ENCODE measurements around the gene SDHAF3.

DNA sequence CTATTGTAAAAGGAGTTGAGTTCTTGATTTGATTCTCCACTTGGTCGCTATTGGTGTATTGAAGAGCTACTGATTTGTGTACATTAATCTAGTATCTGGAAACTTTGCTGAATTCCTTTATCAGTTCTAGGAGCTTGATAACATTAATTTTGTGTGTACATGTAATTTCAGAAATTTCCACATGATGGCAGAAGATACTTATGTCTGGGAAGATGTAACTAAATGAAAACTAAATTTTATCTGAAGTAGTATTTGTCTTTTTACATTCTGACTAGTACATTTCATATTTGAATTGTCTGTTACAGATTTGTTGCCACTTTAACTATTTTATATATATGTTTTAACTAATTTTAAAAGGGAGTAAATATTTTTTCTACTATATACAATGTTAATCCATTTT, 27.6 kb downstream of the SDHAF3 start:
- TF ChIP-seq, protein P1, sequence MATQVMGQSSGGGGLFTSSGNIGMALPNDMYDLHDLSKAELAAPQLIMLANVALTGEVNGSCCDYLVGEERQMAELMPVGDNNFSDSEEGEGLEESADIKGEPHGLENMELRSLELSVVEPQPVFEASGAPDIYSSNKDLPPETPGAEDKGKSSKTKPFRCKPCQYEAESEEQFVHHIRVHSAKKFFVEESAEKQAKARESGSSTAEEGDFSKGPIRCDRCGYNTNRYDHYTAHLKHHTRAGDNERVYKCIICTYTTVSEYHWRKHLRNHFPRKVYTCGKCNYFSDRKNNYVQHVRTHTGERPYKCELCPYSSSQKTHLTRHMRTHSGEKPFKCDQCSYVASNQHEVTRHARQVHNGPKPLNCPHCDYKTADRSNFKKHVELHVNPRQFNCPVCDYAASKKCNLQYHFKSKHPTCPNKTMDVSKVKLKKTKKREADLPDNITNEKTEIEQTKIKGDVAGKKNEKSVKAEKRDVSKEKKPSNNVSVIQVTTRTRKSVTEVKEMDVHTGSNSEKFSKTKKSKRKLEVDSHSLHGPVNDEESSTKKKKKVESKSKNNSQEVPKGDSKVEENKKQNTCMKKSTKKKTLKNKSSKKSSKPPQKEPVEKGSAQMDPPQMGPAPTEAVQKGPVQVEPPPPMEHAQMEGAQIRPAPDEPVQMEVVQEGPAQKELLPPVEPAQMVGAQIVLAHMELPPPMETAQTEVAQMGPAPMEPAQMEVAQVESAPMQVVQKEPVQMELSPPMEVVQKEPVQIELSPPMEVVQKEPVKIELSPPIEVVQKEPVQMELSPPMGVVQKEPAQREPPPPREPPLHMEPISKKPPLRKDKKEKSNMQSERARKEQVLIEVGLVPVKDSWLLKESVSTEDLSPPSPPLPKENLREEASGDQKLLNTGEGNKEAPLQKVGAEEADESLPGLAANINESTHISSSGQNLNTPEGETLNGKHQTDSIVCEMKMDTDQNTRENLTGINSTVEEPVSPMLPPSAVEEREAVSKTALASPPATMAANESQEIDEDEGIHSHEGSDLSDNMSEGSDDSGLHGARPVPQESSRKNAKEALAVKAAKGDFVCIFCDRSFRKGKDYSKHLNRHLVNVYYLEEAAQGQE (IDR thresholded peaks at IDR 0.05; ENCODE audit: insufficient read depth in 1 of 2, low read depth in 2 of 2, low read length in 2 of 2): no peak
- no peak for TF ChIP-seq POLR2AphosphoS5 (IDR thresholded peaks at IDR 0.05; ENCODE audit: low read depth, low read length)
